ENCODE measurements around the gene WNT8B.

Gene WNT8B

DNA sequence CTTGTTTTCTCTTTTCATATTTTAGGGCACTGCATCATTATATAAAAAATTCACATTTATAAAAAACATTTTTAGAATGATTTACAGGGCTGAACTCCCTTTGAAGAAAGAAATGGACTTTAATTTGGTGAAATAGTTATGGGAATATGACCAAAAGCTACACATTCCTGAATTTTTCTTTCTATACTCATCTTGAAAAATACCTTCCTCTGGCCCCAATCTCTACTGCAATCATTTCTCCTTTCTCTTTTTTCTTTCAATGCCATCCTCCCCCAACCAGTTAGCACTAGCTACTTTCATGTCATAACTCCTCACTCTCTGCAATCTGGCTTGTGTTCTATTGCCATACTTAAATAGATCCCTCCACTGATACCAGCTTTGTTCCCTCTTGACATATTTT lies 6.2 kb downstream of the WNT8B start:
- Mint-ChIP-seq H3K4me1 (no peaks in the 10 kb centered on the region), H3K9me3 (no peaks in the 10 kb centered on the region), H3K27ac (ENCODE audit: low read depth) (no peak overlapping the region), H3K27me3 (no peaks in the 10 kb centered on the region), H3K36me3 (ENCODE audit: insufficient read depth) (peaks cover 1% of the 10 kb centered on the region), H3K4me3 (no peak overlapping the region)
- ATAC-seq (replicated peaks; ENCODE audit: extremely low read depth, poor library complexity, severe bottlenecking) (no peak), DNase-seq (ENCODE audit: low spot score in 2 of 2) (no peak)

DNA sequence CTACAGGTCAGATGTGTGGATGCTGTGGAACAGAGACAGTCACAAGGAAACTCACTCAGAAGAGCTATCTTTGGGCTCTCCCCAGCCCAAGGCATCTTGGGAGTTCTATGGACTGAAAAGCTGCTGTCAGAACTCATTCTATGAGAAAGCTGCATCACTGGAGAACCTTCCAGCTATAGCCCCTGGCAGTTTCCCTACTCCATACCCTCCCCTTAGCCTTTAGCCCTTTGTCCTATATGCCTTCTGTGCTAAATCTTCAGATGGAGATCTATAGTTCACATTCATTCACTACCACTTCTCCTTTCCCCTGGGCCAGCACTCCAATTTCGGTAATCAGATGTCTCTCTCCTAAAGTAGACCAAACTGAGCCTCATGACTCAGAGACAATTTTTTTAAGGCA lies 6.9 kb downstream of the WNT8B start:
- H3K4me1 Mint-ChIP-seq: no peaks in the 10 kb centered on the region
- no peak for ATAC-seq (replicated peaks; ENCODE audit: extremely low read depth, poor library complexity, severe bottlenecking)
- peaks cover 1% of the 10 kb centered on the region for H3K36me3 Mint-ChIP-seq (ENCODE audit: insufficient read depth)
- no peak for DNase-seq (ENCODE audit: low spot score in 2 of 2)
- no peaks in the 10 kb centered on the region for H3K9me3 Mint-ChIP-seq
- no peak overlapping the region for H3K27ac Mint-ChIP-seq (ENCODE audit: low read depth)
- H3K4me3 Mint-ChIP-seq: no peak overlapping the region
- no peaks in the 10 kb centered on the region for H3K27me3 Mint-ChIP-seq

DNA sequence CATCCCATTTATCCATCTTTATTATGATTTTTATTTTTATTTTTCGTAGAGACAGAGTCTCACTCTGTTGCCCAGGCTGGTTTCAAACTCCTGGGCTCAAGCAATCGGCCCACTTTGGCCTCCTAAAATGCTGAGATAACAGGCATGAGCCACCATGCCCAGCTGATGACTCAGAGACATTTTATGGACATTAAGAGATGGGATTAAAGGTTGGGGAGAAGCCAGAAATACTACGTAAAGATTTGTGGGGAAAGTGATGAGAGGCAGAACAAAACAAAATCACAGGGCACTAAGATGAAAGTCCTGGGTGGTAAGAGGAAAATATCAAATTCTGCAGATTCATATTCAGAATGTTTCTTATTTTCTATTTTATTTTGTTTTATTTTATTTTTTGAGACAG lies 7.6 kb downstream of the WNT8B start:
- Mint-ChIP-seq H3K27me3 (no peaks in the 10 kb centered on the region), H3K9me3 (no peaks in the 10 kb centered on the region), H3K4me3 (no peak overlapping the region), H3K4me1 (no peaks in the 10 kb centered on the region), H3K27ac (ENCODE audit: low read depth) (no peak overlapping the region), H3K36me3 (ENCODE audit: insufficient read depth) (peaks cover 1% of the 10 kb centered on the region)
- DNase-seq (ENCODE audit: low spot score in 2 of 2) (no peak), ATAC-seq (replicated peaks; ENCODE audit: extremely low read depth, poor library complexity, severe bottlenecking) (no peak)

DNA sequence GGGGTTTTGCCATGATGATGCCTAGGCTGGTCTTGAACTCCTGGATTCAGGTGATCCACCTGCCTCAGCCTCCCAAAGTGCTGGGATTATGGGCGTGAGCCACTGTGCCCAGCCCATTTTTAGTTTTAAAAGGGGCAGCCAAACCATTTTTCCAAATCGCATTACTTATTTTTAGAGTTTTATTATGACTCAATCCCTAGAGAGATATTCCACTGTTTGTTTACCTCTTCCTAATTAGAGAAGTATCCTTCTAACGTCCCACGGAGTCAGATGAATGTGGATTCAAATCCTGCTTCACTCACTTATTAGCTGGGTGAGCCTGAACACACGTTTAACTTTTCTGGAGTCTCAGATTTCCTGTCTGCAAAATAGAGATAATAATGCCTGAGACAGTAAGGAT lies 15.2 kb downstream of the WNT8B start:
- ATAC-seq (replicated peaks; ENCODE audit: extremely low read depth, poor library complexity, severe bottlenecking): no peak
- Mint-ChIP-seq H3K9me3 (no peaks in the 10 kb centered on the region), H3K36me3 (ENCODE audit: insufficient read depth) (peaks cover 1% of the 10 kb centered on the region), H3K27ac (ENCODE audit: low read depth) (no peak overlapping the region), H3K27me3 (peaks cover 39% of the 10 kb centered on the region), H3K4me1 (peaks cover 16% of the 10 kb centered on the region), H3K4me3 (no peak overlapping the region)
- DNase-seq (ENCODE audit: low spot score in 2 of 2): no peak

DNA sequence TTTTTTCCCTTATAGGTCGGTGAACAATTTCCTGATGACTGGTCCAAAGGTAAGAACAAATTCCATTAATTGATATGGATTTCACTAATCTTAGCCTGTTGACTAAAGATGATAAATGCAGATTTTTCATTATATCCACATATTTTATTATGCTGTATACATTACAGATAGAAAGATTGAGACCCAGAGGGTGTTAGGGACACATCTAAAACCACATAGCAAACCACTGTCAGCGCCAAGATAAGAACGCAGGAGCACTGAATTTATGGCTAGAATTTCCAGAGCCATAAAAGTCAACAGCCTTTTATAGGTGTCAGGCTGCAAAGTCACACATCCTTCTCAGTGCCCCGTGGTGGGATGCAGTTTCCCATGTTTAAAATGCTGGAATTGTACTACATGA lies 16.2 kb downstream of the WNT8B start:
- peaks cover 21% of the 10 kb centered on the region for H3K4me1 Mint-ChIP-seq
- no peaks in the 10 kb centered on the region for H3K36me3 Mint-ChIP-seq (ENCODE audit: insufficient read depth)
- no peak overlapping the region for H3K27ac Mint-ChIP-seq (ENCODE audit: low read depth)
- no peaks in the 10 kb centered on the region for H3K9me3 Mint-ChIP-seq
- no peak overlapping the region for H3K4me3 Mint-ChIP-seq
- ATAC-seq (replicated peaks; ENCODE audit: extremely low read depth, poor library complexity, severe bottlenecking) (no peak), DNase-seq (ENCODE audit: low spot score in 2 of 2) (no peak)
- H3K27me3 Mint-ChIP-seq: peaks cover 39% of the 10 kb centered on the region

- Mint-ChIP-seq H3K36me3 (ENCODE audit: insufficient read depth) (no peaks in the 10 kb centered on the region), H3K4me3 (no peak overlapping the region), H3K27ac (ENCODE audit: low read depth) (no peak overlapping the region), H3K27me3 (peaks cover 39% of the 10 kb centered on the region), H3K9me3 (no peaks in the 10 kb centered on the region), H3K4me1 (peaks cover 21% of the 10 kb centered on the region)
- DNase-seq (ENCODE audit: low spot score in 2 of 2): no peak
- ATAC-seq (replicated peaks; ENCODE audit: extremely low read depth, poor library complexity, severe bottlenecking): no peak
Observed at GRCh38 chr10:100480002-100480401, 17.2 kb downstream of the WNT8B start.

DNA sequence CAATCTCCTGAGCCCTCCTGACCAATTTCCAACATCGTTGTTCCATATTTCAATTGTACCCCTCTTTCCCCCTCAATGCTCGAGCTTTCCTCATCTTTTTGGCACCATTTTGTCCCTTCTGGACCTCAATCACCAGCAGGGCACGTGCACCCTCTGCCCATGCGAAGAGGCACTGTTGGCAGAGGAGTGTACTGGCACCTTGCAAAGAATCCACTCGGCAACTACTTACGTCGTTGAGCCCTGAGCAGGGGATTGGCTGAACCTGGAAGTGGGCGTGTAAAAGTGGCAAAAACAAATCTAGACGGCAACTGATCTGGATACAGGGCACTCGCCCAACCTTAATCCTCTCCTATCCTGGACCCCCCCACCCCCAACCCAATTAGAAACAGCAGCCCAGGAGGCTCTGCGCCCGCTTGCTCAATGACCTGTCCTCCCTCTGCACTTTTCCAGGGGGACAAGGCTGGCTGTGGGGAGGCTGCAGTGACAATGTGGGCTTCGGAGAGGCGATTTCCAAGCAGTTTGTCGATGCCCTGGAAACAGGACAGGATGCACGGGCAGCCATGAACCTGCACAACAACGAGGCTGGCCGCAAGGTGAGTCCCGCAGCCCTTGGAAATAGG lies 18.8 kb downstream of the WNT8B start:
- Mint-ChIP-seq H3K27me3 (peaks cover 39% of the 10 kb centered on the region), H3K4me3 (peak overlapping the region; percentile 85), H3K27ac (ENCODE audit: low read depth) (no peak overlapping the region), H3K9me3 (no peaks in the 10 kb centered on the region), H3K36me3 (ENCODE audit: insufficient read depth) (no peaks in the 10 kb centered on the region), H3K4me1 (peaks cover 21% of the 10 kb centered on the region)
- peak; percentile 94 to 98 for DNase-seq (ENCODE audit: low spot score in 2 of 2)
- peak; percentile 96 for ATAC-seq (replicated peaks; ENCODE audit: extremely low read depth, poor library complexity, severe bottlenecking)

DNA sequence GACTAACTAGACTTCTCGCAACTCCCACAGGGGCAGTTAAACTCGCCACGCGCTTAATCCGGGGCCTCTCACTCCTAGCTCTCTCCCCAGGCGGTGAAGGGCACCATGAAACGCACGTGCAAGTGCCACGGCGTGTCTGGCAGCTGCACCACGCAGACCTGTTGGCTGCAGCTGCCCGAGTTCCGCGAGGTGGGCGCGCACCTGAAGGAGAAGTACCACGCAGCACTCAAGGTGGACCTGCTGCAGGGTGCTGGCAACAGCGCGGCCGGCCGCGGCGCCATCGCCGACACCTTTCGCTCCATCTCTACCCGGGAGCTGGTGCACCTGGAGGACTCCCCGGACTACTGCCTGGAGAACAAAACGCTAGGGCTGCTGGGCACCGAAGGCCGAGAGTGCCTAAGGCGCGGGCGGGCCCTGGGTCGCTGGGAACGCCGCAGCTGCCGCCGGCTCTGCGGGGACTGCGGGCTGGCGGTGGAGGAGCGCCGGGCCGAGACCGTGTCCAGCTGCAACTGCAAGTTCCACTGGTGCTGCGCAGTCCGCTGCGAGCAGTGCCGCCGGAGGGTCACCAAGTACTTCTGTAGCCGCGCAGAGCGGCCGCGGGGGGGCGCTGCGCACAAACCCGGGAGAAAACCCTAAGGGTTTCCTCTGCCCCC lies 19.5 kb downstream of the WNT8B start:
- H3K27ac Mint-ChIP-seq (ENCODE audit: low read depth): no peak overlapping the region
- H3K27me3 Mint-ChIP-seq: peaks cover 39% of the 10 kb centered on the region
- DNase-seq (ENCODE audit: low spot score in 2 of 2): peak; percentile 43 to 50

DNA sequence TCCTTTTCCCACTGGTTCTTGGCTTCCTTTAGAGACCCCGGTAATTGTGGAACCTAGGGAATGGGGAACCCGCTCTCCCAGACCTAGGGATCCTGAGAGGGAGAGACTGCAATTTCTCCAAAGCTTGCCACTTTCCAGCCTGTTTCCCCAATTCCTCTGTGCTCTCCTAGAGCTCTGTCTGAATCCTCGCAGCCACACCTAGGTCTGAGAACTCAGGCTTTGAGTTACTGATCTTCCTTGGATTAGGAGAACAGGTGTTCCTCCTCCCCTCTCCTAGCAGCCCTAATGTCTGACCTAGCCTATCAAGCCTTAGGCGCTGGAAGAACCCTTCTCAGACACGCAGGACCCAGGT lies 20.0 kb downstream of the WNT8B start:
- ATAC-seq (replicated peaks; ENCODE audit: extremely low read depth, poor library complexity, severe bottlenecking) (no peak), DNase-seq (ENCODE audit: low spot score in 2 of 2) (no peak)
- Mint-ChIP-seq H3K9me3 (no peaks in the 10 kb centered on the region), H3K4me3 (peak overlapping the region; percentile 85), H3K27me3 (peaks cover 39% of the 10 kb centered on the region), H3K27ac (ENCODE audit: low read depth) (no peak overlapping the region), H3K36me3 (ENCODE audit: insufficient read depth) (peaks cover 3% of the 10 kb centered on the region), H3K4me1 (peaks cover 21% of the 10 kb centered on the region)

More for the DNA sequence above, 19.5 kb downstream of the WNT8B start:
- ATAC-seq (replicated peaks; ENCODE audit: extremely low read depth, poor library complexity, severe bottlenecking): peak; percentile 62
- H3K9me3 Mint-ChIP-seq: no peaks in the 10 kb centered on the region
- peak overlapping the region; percentile 85 for H3K4me3 Mint-ChIP-seq
- H3K36me3 Mint-ChIP-seq (ENCODE audit: insufficient read depth): peaks cover 3% of the 10 kb centered on the region
- H3K4me1 Mint-ChIP-seq: peaks cover 21% of the 10 kb centered on the region

DNA sequence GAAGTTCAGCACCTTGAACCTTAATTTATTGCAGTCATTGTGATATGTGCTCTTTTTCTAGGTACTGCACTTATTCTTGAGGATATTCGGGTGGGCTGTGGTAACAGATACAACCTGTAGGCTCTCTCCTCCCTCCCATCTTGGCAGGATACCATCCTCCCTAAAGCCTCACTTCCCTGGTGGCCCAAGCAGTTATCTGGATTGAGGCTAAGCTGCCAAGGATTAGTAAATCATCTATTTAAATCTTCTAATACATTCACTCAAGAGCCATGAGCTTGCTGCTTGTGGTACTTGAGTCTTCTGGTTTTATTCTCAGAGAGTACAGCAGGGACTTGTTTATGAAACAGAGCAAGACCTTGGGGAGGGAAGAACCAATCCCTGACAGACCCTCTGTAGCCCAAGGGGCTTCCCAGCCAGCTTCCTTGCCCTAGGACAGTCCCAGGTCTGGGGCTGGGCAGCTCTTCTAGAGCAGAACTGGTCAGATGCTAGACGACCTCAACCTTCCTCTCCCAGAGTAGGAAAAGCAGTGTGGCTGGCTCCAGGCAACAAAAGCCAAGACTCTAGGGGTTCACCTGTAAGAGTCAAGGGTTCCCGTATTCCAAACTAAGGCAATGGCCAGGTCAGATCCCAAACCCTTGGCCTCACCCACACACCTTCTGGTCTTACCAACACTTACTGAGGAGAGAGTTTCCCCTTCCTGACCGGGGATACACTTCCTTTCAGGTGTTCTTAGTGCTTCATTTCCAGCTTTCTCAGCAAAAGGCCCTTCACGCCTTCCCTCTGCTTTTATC lies 21.3 kb downstream of the WNT8B start:
- no peaks in the 10 kb centered on the region for H3K9me3 Mint-ChIP-seq
- peaks cover 21% of the 10 kb centered on the region for H3K4me1 Mint-ChIP-seq
- DNase-seq (ENCODE audit: low spot score in 2 of 2): no peak
- peaks cover 8% of the 10 kb centered on the region for H3K36me3 Mint-ChIP-seq (ENCODE audit: insufficient read depth)
- H3K4me3 Mint-ChIP-seq: peak overlapping the region; percentile 85
- no peak for ATAC-seq (replicated peaks; ENCODE audit: extremely low read depth, poor library complexity, severe bottlenecking)
- no peak overlapping the region for H3K27ac Mint-ChIP-seq (ENCODE audit: low read depth)
- H3K27me3 Mint-ChIP-seq: peaks cover 28% of the 10 kb centered on the region

GRCh38 chr10:100485366-100485765 lies 22.6 kb downstream of the WNT8B start:
- Mint-ChIP-seq H3K4me1 (peaks cover 21% of the 10 kb centered on the region), H3K9me3 (no peaks in the 10 kb centered on the region), H3K4me3 (no peak overlapping the region), H3K27ac (ENCODE audit: low read depth) (no peak overlapping the region), H3K27me3 (peaks cover 15% of the 10 kb centered on the region), H3K36me3 (ENCODE audit: insufficient read depth) (peaks cover 13% of the 10 kb centered on the region)
- ATAC-seq (replicated peaks; ENCODE audit: extremely low read depth, poor library complexity, severe bottlenecking): no peak
- no peak for DNase-seq (ENCODE audit: low spot score in 2 of 2)

- Mint-ChIP-seq H3K27me3 (peaks cover 9% of the 10 kb centered on the region), H3K36me3 (ENCODE audit: insufficient read depth) (peaks cover 15% of the 10 kb centered on the region), H3K9me3 (no peaks in the 10 kb centered on the region), H3K4me1 (peaks cover 21% of the 10 kb centered on the region), H3K27ac (ENCODE audit: low read depth) (no peak overlapping the region), H3K4me3 (no peak overlapping the region)
- ATAC-seq (replicated peaks; ENCODE audit: extremely low read depth, poor library complexity, severe bottlenecking) (no peak), DNase-seq (ENCODE audit: low spot score in 2 of 2) (no peak)
Observed at GRCh38 chr10:100485801-100486495, 23.1 kb downstream of the WNT8B start.

All from central memory CD8-positive, alpha-beta T cell (primary cell).